Islet of Langerhans (tissue), 1 donor: ENCODE results near the gene UBR4.
A peak's percentile ranks its signal among the peaks of the same experiment; 100 is the strongest.

Experiments
- FAIRE-seq: peaks from one replicate; lab custom pipeline; 2011; peaks lifted over from hg19 to GRCh38; lab: Jason Lieb, UNC

Gene UBR4

GRCh38 chr1:19089524-19089923 lies 120.5 kb downstream of the UBR4 start:
- FAIRE-seq = no peak

GRCh38 chr1:19088717-19089442 lies 121.2 kb downstream of the UBR4 start:
- FAIRE-seq = no peak

GRCh38 chr1:19087737-19088594 lies 122.1 kb downstream of the UBR4 start:
- no peak for FAIRE-seq

GRCh38 chr1:19087017-19087736 lies 122.9 kb downstream of the UBR4 start:
- no peak for FAIRE-seq

GRCh38 chr1:19086176-19086875 lies 123.7 kb downstream of the UBR4 start:
- FAIRE-seq = no peak

- no peak for FAIRE-seq
These were observed 125.8 kb downstream of the UBR4 start for GRCh38 chr1:19084206-19084738.

- no peak for FAIRE-seq
These were observed 127.0 kb downstream of the UBR4 start for GRCh38 chr1:19083081-19083480.

GRCh38 chr1:19081218-19081893 lies 128.7 kb downstream of the UBR4 start:
- FAIRE-seq = no peak

GRCh38 chr1:19080721-19081120 lies 129.3 kb downstream of the UBR4 start:
- no peak for FAIRE-seq

- FAIRE-seq = peak; percentile 17
These were observed 130.3 kb downstream of the UBR4 start for GRCh38 chr1:19079541-19080472.

GRCh38 chr1:19078536-19078935 lies 131.5 kb downstream of the UBR4 start:
- no peak for FAIRE-seq

- FAIRE-seq = no peak
These were observed 133.0 kb downstream of the UBR4 start for GRCh38 chr1:19076841-19077616.

- no peak for FAIRE-seq
These were observed 135.0 kb downstream of the UBR4 start for GRCh38 chr1:19074902-19075721.

GRCh38 chr1:19074361-19074901 lies 135.6 kb downstream of the UBR4 start:
- no peak for FAIRE-seq

- no peak for FAIRE-seq
These were observed 136.5 kb downstream of the UBR4 start for GRCh38 chr1:19073311-19074186.

GRCh38 chr1:19072285-19072981 lies 137.6 kb downstream of the UBR4 start:
- FAIRE-seq = no peak
